ENCODE data around the gene ANTXRL.

Gene ANTXRL

GRCh38 chr10:46284286-46285229 lies 2.2 kb upstream of the ANTXRL start:
- Histone ChIP-seq H3K9me3 (replicated peaks; ENCODE audit: low read length) (no peaks in the 10 kb centered on the region), H3K4me1 (ENCODE audit: control insufficient read depth, insufficient read depth, low read length) (peaks cover 3% of the 10 kb centered on the region), H3K4me3 (ENCODE audit: low read length) (peak overlapping the region; percentile 73), H3K27me3 (ENCODE audit: control insufficient read depth, insufficient read depth, low read length) (peaks cover 22% of the 10 kb centered on the region), H3K4me2 (ENCODE audit: low read length) (peak overlapping the region; percentile 93), H3K36me3 (ENCODE audit: insufficient read depth, low read length) (no peaks in the 10 kb centered on the region), H3K9ac (ENCODE audit: low read depth, low read length) (peak overlapping the region; percentile 72)

- Histone ChIP-seq H3K4me2 (ENCODE audit: low read length) (peak overlapping the region; percentile 93), H3K9me3 (replicated peaks; ENCODE audit: low read length) (no peaks in the 10 kb centered on the region), H3K4me1 (ENCODE audit: control insufficient read depth, insufficient read depth, low read length) (peaks cover 3% of the 10 kb centered on the region), H3K4me3 (ENCODE audit: low read length) (peak overlapping the region; percentile 73), H3K36me3 (ENCODE audit: insufficient read depth, low read length) (no peaks in the 10 kb centered on the region), H3K27me3 (ENCODE audit: control insufficient read depth, insufficient read depth, low read length) (peaks cover 23% of the 10 kb centered on the region), H3K9ac (ENCODE audit: low read depth, low read length) (peak overlapping the region; percentile 72)
Measured at GRCh38 chr10:46285300-46285699, 1.5 kb upstream of the ANTXRL start.

DNA sequence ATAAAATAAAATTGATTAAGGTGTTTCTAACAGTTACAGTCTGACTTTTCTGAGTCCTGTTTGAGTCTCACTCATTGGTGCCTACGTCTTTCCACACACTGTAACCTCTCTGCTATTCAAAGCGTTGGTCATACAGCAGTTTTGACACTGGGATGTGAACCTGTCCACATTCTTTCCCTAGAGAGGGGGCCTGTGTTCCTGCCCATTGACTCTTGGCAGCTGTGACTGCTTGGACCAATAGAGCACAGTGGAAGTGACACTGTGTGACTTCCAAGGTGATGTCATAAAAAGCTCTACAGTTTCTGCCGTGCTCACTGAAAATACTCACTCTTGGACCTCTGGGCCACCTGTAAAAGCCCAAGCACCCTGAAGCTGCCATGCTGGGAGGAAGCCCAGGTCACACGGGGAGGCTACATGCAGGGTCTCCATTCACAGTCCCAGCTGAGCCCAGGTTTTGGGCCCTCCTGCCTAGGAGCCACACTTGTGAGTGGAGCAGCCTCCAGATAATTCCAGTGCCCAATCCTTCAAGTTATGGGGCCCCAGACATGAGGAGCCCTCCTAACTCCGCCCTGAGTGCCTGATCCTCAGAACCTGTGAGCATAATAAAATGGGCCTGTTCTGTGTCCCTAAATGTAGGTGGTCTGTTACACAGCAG lies 704 bp upstream of the ANTXRL start:
- H3K36me3 ChIP-seq (ENCODE audit: insufficient read depth, low read length), result no peaks in the 10 kb centered on the region
- no peak overlapping the region for H3K4me3 ChIP-seq (ENCODE audit: low read length)
- H3K27me3 ChIP-seq (ENCODE audit: control insufficient read depth, insufficient read depth, low read length), result peaks cover 20% of the 10 kb centered on the region
- no peaks in the 10 kb centered on the region for H3K9me3 ChIP-seq (replicated peaks; ENCODE audit: low read length)
- no peak overlapping the region for H3K9ac ChIP-seq (ENCODE audit: low read depth, low read length)
- no peak overlapping the region for H3K4me2 ChIP-seq (ENCODE audit: low read length)
- H3K4me1 ChIP-seq (ENCODE audit: control insufficient read depth, insufficient read depth, low read length), result peaks cover 3% of the 10 kb centered on the region

- Histone ChIP-seq H3K9me3 (replicated peaks; ENCODE audit: low read length) (no peaks in the 10 kb centered on the region), H3K4me3 (ENCODE audit: low read length) (no peak overlapping the region), H3K4me2 (ENCODE audit: low read length) (no peak overlapping the region), H3K27me3 (ENCODE audit: control insufficient read depth, insufficient read depth, low read length) (peaks cover 16% of the 10 kb centered on the region), H3K9ac (ENCODE audit: low read depth, low read length) (no peak overlapping the region), H3K4me1 (ENCODE audit: control insufficient read depth, insufficient read depth, low read length) (no peaks in the 10 kb centered on the region), H3K36me3 (ENCODE audit: insufficient read depth, low read length) (no peaks in the 10 kb centered on the region)
Measured at GRCh38 chr10:46287846-46288477, 1.2 kb downstream of the ANTXRL start.

GRCh38 chr10:46288601-46289206 lies 1.9 kb downstream of the ANTXRL start:
- peaks cover 9% of the 10 kb centered on the region for H3K27me3 ChIP-seq (ENCODE audit: control insufficient read depth, insufficient read depth, low read length)
- H3K9me3 ChIP-seq (replicated peaks; ENCODE audit: low read length), result no peaks in the 10 kb centered on the region
- H3K4me2 ChIP-seq (ENCODE audit: low read length), result no peak overlapping the region

GRCh38 chr10:46289209-46289810 lies 2.5 kb downstream of the ANTXRL start:
- peaks cover 7% of the 10 kb centered on the region for H3K27me3 ChIP-seq (ENCODE audit: control insufficient read depth, insufficient read depth, low read length)
- no peak overlapping the region for H3K9ac ChIP-seq (ENCODE audit: low read depth, low read length)
- H3K36me3 ChIP-seq (ENCODE audit: insufficient read depth, low read length), result no peaks in the 10 kb centered on the region

More at GRCh38 chr10:46288601-46289206, 1.9 kb downstream of the ANTXRL start:
- Histone ChIP-seq H3K4me3 (ENCODE audit: low read length) (no peak overlapping the region), H3K9ac (ENCODE audit: low read depth, low read length) (no peak overlapping the region), H3K36me3 (ENCODE audit: insufficient read depth, low read length) (no peaks in the 10 kb centered on the region), H3K4me1 (ENCODE audit: control insufficient read depth, insufficient read depth, low read length) (no peaks in the 10 kb centered on the region)

DNA sequence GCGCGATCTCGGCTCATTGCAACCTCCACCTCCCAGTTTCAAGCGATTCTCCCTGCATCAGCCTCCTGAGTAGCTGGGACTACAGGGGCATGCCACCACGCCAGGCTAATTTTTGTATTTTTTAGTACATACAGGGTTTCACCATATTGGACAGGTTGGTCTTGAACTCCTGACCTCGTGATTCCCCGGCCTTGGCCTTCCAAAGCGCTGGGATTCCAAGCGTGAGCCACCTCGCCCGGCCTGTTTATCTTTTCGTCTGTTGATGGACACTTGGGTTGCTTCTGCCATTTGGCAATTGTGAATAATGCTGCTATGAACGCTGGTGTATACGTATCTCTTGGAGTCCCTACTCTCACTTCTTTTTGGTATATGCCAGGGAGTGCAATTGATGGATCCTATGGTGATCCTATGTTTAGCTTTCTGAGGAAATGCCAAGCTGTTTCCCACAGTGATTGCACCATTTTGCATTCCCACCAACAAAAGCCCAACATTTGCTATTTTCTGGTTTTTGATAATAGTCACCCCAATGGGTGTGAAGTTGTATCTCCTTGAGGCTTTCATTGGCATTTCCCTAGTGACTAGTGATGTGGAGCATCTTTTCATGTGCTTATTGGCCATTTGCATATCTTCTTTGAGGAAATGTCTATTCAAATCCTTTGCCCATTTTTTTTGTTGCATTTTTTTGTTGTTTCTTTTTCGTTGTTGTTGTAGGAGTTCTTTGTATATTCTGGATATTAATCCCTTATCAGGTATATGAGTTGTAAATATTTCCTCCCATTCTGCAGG lies 3.5 kb downstream of the ANTXRL start:
- H3K27me3 ChIP-seq (ENCODE audit: control insufficient read depth, insufficient read depth, low read length), result peaks cover 7% of the 10 kb centered on the region
- H3K9ac ChIP-seq (ENCODE audit: low read depth, low read length), result no peak overlapping the region
- no peaks in the 10 kb centered on the region for H3K4me1 ChIP-seq (ENCODE audit: control insufficient read depth, insufficient read depth, low read length)
- H3K9me3 ChIP-seq (replicated peaks; ENCODE audit: low read length), result no peaks in the 10 kb centered on the region
- no peak overlapping the region for H3K4me2 ChIP-seq (ENCODE audit: low read length)
- no peaks in the 10 kb centered on the region for H3K36me3 ChIP-seq (ENCODE audit: insufficient read depth, low read length)
- no peak overlapping the region for H3K4me3 ChIP-seq (ENCODE audit: low read length)

More at GRCh38 chr10:46289209-46289810, 2.5 kb downstream of the ANTXRL start:
- Histone ChIP-seq H3K4me3 (ENCODE audit: low read length) (no peak overlapping the region), H3K9me3 (replicated peaks; ENCODE audit: low read length) (no peaks in the 10 kb centered on the region), H3K4me1 (ENCODE audit: control insufficient read depth, insufficient read depth, low read length) (no peaks in the 10 kb centered on the region), H3K4me2 (ENCODE audit: low read length) (no peak overlapping the region)

DNA sequence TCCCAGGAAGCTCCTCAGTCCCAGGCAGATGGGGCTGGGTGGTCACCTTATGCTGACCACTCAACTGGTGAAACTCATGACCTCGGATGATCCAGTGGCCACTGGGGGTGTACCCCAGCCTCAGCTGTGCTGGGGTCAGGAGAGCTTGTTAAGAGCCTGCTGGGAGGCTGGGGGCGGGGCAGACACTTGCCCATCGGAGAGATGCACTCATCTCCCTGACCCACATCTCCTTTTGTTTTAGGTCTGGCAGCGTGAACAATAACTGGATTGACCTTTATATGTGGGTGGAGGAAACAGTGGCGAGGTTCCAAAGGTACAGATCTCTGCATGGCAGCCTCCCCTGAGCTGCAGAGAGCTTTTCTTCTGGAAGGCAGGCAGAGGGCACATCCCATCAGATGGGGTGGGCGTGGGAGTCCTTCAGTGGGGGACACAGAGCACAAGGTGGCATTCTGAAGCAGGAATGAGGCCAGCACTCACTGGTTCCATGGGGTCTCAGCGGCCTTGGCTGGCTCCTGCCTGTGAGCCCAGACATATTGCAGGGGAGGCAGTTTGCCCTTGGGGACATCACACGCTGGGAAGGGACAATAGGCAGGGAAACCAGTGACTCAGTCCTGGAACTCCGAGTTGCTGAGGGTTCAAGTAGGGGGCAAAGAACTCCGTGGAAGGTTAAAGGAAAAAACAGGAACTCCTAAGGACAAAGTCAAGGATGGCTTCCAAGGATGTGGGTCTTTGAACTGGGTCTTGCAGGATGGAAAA lies 5.2 kb downstream of the ANTXRL start:
- Histone ChIP-seq H3K4me1 (ENCODE audit: control insufficient read depth, insufficient read depth, low read length) (no peaks in the 10 kb centered on the region), H3K4me2 (ENCODE audit: low read length) (no peak overlapping the region), H3K9ac (ENCODE audit: low read depth, low read length) (no peak overlapping the region), H3K36me3 (ENCODE audit: insufficient read depth, low read length) (no peaks in the 10 kb centered on the region), H3K9me3 (replicated peaks; ENCODE audit: low read length) (no peaks in the 10 kb centered on the region), H3K27me3 (ENCODE audit: control insufficient read depth, insufficient read depth, low read length) (peaks cover 3% of the 10 kb centered on the region), H3K4me3 (ENCODE audit: low read length) (no peak overlapping the region)

GRCh38 chr10:46292573-46293023 lies 5.8 kb downstream of the ANTXRL start:
- no peak overlapping the region for H3K9ac ChIP-seq (ENCODE audit: low read depth, low read length)
- H3K4me1 ChIP-seq (ENCODE audit: control insufficient read depth, insufficient read depth, low read length), result no peaks in the 10 kb centered on the region
- no peaks in the 10 kb centered on the region for H3K9me3 ChIP-seq (replicated peaks; ENCODE audit: low read length)
- H3K36me3 ChIP-seq (ENCODE audit: insufficient read depth, low read length), result no peaks in the 10 kb centered on the region
- no peak overlapping the region for H3K4me3 ChIP-seq (ENCODE audit: low read length)
- H3K4me2 ChIP-seq (ENCODE audit: low read length), result no peak overlapping the region
- peaks cover 3% of the 10 kb centered on the region for H3K27me3 ChIP-seq (ENCODE audit: control insufficient read depth, insufficient read depth, low read length)

DNA sequence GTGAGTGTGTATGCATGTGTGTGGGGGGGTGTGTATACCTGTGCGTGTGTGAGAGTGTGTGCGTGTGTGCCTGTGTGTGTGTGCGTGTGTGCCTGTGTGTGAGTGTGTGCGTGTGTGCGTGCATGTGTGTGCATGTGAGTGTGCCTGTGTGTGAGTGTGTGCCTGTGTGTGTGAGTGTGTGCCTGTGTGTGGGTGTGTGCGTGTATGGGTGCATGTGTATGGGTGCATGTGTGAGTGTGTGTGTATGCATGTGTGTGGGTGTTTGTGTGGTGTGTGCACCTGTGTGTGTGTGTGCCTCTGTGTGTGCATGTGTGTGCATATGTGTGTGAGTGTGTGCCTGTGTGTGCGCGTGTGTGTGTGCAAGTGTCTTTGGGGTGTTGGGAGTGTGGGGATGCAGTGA lies 6.4 kb downstream of the ANTXRL start:
- H3K36me3 ChIP-seq (ENCODE audit: insufficient read depth, low read length), result no peaks in the 10 kb centered on the region
- H3K9ac ChIP-seq (ENCODE audit: low read depth, low read length), result no peak overlapping the region
- H3K4me1 ChIP-seq (ENCODE audit: control insufficient read depth, insufficient read depth, low read length), result no peaks in the 10 kb centered on the region
- no peak overlapping the region for H3K4me3 ChIP-seq (ENCODE audit: low read length)
- H3K4me2 ChIP-seq (ENCODE audit: low read length), result no peak overlapping the region
- H3K9me3 ChIP-seq (replicated peaks; ENCODE audit: low read length), result no peaks in the 10 kb centered on the region
- peaks cover 3% of the 10 kb centered on the region for H3K27me3 ChIP-seq (ENCODE audit: control insufficient read depth, insufficient read depth, low read length)

Data from skeletal muscle satellite cell (primary cell).